Ascending aorta (tissue), 2 donors: ENCODE results near the gene KRT77. TPM values are rescaled to one million over a fixed set of nuclear protein-coding genes. Genes with fewer than 3 reads are reported as not detected.

Experiments
- DNase-seq, 2 donors: peaks; one replicate each; pipeline ENCODE4 v3.0.0-alpha.2; 2019; ENCODE audit warnings: low spot score in 2 of 2
- H3K27ac ChIP-seq, 2 donors: fragments of 200-600 bp; sonication (generic); one replicate each; pipeline ENCODE4 v1.5.1; 2016 to 2017; ENCODE audit warnings: mild to moderate bottlenecking in 1 of 2
- H3K27me3 ChIP-seq: fragments of 200-600 bp; sonication (generic); one replicate; pipeline ENCODE4 v1.5.1; 2017
- H3K36me3 ChIP-seq, 2 donors: fragments of 200-600 bp; sonication (generic); one replicate each; pipeline ENCODE4 v1.5.1; 2016
- H3K4me1 ChIP-seq, 2 donors: fragments of 200-600 bp; sonication (generic); one replicate each; pipeline ENCODE4 v1.5.1; 2016 to 2017; ENCODE audit warnings: mild to moderate bottlenecking in 1 of 2
- H3K4me3 ChIP-seq, 2 donors: fragments of 200-600 bp; sonication (generic); one replicate each; pipeline ENCODE4 v1.5.1; 2016 to 2017; ENCODE audit warnings: mild to moderate bottlenecking in 1 of 2
- H3K9me3 ChIP-seq, 2 donors: fragments of 200-600 bp; sonication (generic); one replicate each; pipeline ENCODE4 v1.5.1; 2016
- CTCF ChIP-seq, 3 experiments: fragments of 200-600 bp in 2 of 3; fragments of 450-650 bp in 1 of 3; sonication (generic) in 2 of 3; IDR thresholded peaks; one replicate each; pipeline ENCODE4 v1.5.1; 2016 to 2019; ENCODE audit warnings: antibody characterized with exemption in 3 of 3, mild to moderate bottlenecking in 1 of 3, moderate library complexity in 1 of 3
- intact Hi-C: fragments of 100-400 bp; cut with DNase I; formaldehyde crosslinking; loops from one replicate; pipeline ENCODE4 v1.15.1; 2023
- total RNA-seq: library from RNA; depleted of rRNA; stranded (reverse); fragments of >200 nt; gene quantifications from one replicate; pipeline ENCODE4 v1.1.0, GENCODE V29; 2016

Gene KRT77
- total RNA-seq, 1 donor from 2014 or later: not detected

- no peaks in the 10 kb centered on the region for H3K4me1 ChIP-seq
- H3K27ac ChIP-seq: no peak within 1 kb of the TSS
- DNase-seq: no peak
- no peak within 1 kb of the TSS for H3K4me3 ChIP-seq
- no peaks in the 10 kb centered on the region for H3K36me3 ChIP-seq
- intact Hi-C loops: no loop called here
- TF ChIP-seq CTCF (IDR thresholded peaks at IDR 0.05): no peak
- H3K9me3 ChIP-seq: no peaks in the 10 kb centered on the region
- H3K27me3 ChIP-seq: no peaks in the 10 kb centered on the region
Measured at GRCh38 chr12:52680363-52680762, 23.0 kb downstream of the KRT77 start, which contains the start of gene KRT1. KRT1 (minus strand) TSS chr12:52680407; CDS start chr12:52680348, 59 bp downstream.

DNA sequence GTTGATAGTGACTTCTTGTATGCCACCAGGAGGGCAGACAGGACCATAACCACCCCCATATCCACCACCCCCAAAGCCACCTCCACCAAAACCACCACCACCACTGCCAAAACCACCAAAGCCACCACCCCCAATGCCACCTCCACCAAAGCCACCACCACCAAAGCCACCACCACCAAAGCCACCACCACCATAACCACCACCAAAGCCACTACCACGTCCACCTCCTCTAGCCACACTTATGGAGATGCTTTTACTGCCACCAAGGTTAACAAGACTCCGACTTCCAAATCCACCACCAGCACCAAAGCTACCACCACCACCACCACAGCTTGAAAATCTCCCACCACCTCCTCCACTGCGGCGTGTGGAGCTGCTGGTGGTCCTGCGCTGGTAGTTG, 23.4 kb downstream of the KRT77 start:
- Histone ChIP-seq H3K4me3 (no peak overlapping the region), H3K27ac (no peak overlapping the region), H3K36me3 (no peaks in the 10 kb centered on the region), H3K9me3 (no peaks in the 10 kb centered on the region), H3K27me3 (no peaks in the 10 kb centered on the region), H3K4me1 (no peaks in the 10 kb centered on the region)
- TF ChIP-seq CTCF (IDR thresholded peaks at IDR 0.05): no peak
- no peak for DNase-seq
- intact Hi-C loops: no loop called here

DNA sequence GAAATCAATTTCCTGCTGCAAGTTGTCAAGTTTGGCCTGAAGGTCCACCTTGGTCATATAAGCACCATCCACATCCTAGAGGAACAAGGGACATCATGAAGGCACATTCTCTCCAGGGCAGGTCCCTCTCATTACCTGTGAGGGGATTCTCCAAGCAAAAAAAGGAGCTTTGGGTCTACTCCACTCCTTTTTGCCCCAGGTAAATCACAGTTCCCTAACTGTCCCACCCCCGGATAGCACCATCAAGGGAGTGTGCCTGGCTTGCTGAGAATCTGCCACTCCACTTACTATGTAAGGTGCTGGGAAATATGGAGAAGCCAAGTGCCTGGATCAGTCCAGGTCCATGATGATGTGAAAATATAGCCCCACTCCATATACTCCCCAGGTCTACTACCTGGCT, 25.7 kb downstream of the KRT77 start:
- H3K27ac ChIP-seq: no peak overlapping the region
- intact Hi-C loops: no loop called here
- H3K9me3 ChIP-seq: no peaks in the 10 kb centered on the region
- no peaks in the 10 kb centered on the region for H3K36me3 ChIP-seq
- H3K4me1 ChIP-seq: no peaks in the 10 kb centered on the region
- no peak for DNase-seq
- H3K4me3 ChIP-seq: no peak overlapping the region
- no peak for TF ChIP-seq CTCF (IDR thresholded peaks at IDR 0.05)
- no peaks in the 10 kb centered on the region for H3K27me3 ChIP-seq

DNA sequence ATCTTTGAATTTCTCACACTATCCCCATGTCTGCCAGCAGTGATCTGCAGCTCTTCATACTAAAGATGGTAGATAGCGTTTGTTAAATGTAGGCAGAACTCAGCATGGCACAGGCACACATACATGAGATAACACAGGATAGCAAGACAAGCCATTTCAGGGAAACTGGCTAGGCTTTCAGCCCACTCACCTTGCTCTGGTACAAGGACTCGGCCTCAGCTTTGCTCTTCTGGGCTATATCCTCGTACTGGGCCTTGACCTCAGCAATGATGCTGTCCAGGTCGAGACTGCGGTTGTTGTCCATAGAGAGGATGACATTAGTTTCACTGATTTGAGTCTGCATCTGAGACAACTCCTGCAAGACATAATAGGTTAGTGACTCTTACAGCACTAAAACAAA, 26.2 kb downstream of the KRT77 start:
- DNase-seq: no peak
- Histone ChIP-seq H3K27me3 (no peaks in the 10 kb centered on the region), H3K36me3 (no peaks in the 10 kb centered on the region), H3K9me3 (no peaks in the 10 kb centered on the region), H3K4me3 (no peak overlapping the region), H3K4me1 (no peaks in the 10 kb centered on the region), H3K27ac (no peak overlapping the region)
- no peak for TF ChIP-seq CTCF (IDR thresholded peaks at IDR 0.05)
- intact Hi-C loops: no loop called here

DNA sequence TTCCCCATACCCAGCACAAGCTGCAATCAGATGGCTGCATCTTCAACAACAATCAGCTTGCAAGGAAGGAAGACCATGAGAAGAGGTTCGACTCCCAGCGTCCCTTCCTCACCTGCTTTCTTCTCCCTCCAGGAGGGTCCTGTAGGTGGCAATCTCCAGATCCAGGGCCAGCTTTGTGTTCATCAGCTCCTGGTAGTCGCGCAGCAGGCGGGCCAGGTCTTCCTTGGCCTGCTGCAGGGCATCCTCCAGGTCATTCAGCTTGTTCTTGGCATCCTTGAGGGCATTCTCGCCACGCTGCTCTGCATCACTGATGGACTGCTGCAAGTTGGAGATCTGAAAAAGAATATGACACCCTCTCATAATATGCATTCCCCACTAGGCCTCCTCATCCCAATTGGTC, 27.2 kb downstream of the KRT77 start:
- Histone ChIP-seq H3K27me3 (no peaks in the 10 kb centered on the region), H3K9me3 (no peaks in the 10 kb centered on the region), H3K36me3 (no peaks in the 10 kb centered on the region), H3K27ac (no peak overlapping the region), H3K4me3 (no peak overlapping the region), H3K4me1 (no peaks in the 10 kb centered on the region)
- intact Hi-C loops: no loop called here
- TF ChIP-seq CTCF (IDR thresholded peaks at IDR 0.05): no peak
- no peak for DNase-seq

DNA sequence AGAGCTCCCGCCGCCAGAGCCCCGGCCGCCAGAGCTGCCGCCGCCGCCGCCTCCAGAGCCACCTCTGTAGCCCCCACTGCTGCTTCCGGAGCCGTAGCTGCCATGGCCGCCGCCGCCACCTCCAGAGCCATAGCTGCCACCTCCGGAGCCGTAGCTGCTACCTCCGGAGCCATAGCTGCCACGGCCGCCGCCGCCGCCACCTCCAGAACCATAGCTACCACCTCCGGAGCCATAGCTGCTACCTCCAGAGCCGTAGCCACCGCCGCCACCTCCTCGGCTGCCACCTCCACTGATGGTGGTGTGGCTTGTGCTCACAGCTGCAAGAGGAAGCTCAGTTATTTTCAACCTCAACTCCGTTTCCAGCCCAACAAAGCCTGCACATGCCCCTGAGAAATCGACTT, 28.0 kb downstream of the KRT77 start:
- Histone ChIP-seq H3K9me3 (no peaks in the 10 kb centered on the region), H3K27me3 (no peaks in the 10 kb centered on the region), H3K4me1 (no peaks in the 10 kb centered on the region), H3K36me3 (no peaks in the 10 kb centered on the region), H3K4me3 (no peak overlapping the region), H3K27ac (no peak overlapping the region)
- intact Hi-C loops: no loop called here
- DNase-seq: no peak
- TF ChIP-seq CTCF (IDR thresholded peaks at IDR 0.05): no peak
